H9 (cell line): ENCODE measurements around the gene SETBP1. TPM values are rescaled to one million over a fixed set of nuclear protein-coding genes. Genes with fewer than 3 reads are reported as not detected.

Source experiments
- DNase-seq: peaks from one replicate; pipeline ENCODE4 v3.0.0-alpha.2; 2017
- H2AFZ ChIP-seq: one replicate; pipeline ENCODE4 v1.6.1; 2013; ENCODE audit warnings: mild to moderate bottlenecking, low read length, control low read depth, moderate library complexity
- H2AK5ac ChIP-seq: 2 replicates; pipeline ENCODE4 v1.6.1; 2013; ENCODE audit warnings: low read length, control low read depth, mixed read lengths; ENCODE audit not compliant: insufficient read length
- H2BK120ac ChIP-seq: one replicate; pipeline ENCODE4 v1.6.1; 2013; ENCODE audit warnings: low read depth, mild to moderate bottlenecking, low read length, control low read depth, inconsistent platforms; ENCODE audit not compliant: poor library complexity, severe bottlenecking
- H2BK12ac ChIP-seq: 2 replicates; pipeline ENCODE4 v1.6.1; 2013; ENCODE audit warnings: low read length, control low read depth, mixed read lengths, low read depth; ENCODE audit not compliant: insufficient read length
- H2BK15ac ChIP-seq: 2 replicates; pipeline ENCODE4 v1.6.1; 2013; ENCODE audit warnings: low read depth, low read length, control low read depth
- H2BK20ac ChIP-seq: one replicate; pipeline ENCODE4 v1.6.1; 2013; ENCODE audit warnings: low read depth, mild to moderate bottlenecking, low read length, control low read depth, inconsistent platforms; ENCODE audit not compliant: poor library complexity, severe bottlenecking
- H2BK5ac ChIP-seq: 2 replicates; pipeline ENCODE4 v1.6.1; 2013; ENCODE audit warnings: low read length, control low read depth, mixed read lengths; ENCODE audit not compliant: insufficient read length
- H3K14ac ChIP-seq: 2 replicates; pipeline ENCODE4 v1.6.1; 2013; ENCODE audit warnings: low read length, control low read depth; ENCODE audit not compliant: insufficient read depth
- H3K18ac ChIP-seq: 2 replicates; pipeline ENCODE4 v1.6.1; 2013; ENCODE audit warnings: low read depth, mild to moderate bottlenecking, mixed read lengths, low read length, control low read depth; ENCODE audit not compliant: insufficient read length
- H3K23ac ChIP-seq: 2 replicates; pipeline ENCODE4 v1.6.1; 2013; ENCODE audit warnings: low read length, control low read depth, mixed read lengths, low read depth; ENCODE audit not compliant: insufficient read length
- H3K23me2 ChIP-seq: 2 replicates; pipeline ENCODE4 v1.6.1; 2013; ENCODE audit warnings: low read depth, mild to moderate bottlenecking, mixed read lengths, low read length, control low read depth; ENCODE audit not compliant: insufficient read length, poor library complexity, severe bottlenecking
- H3K27ac ChIP-seq: 2 replicates; pipeline ENCODE4 v1.5.1; 2013; ENCODE audit warnings: low read length, control low read depth, mixed read lengths, low read depth; ENCODE audit not compliant: insufficient read length
- H3K27me3 ChIP-seq: 2 replicates; pipeline ENCODE4 v1.6.1; 2013; ENCODE audit warnings: low read length, control low read depth, inconsistent platforms; ENCODE audit not compliant: insufficient read depth
- H3K4ac ChIP-seq: 2 replicates; pipeline ENCODE4 v1.6.1; 2013; ENCODE audit warnings: low read depth, mild to moderate bottlenecking, control low read depth, inconsistent platforms, low read length, moderate library complexity
- H3K4me1 ChIP-seq: 2 replicates; pipeline ENCODE4 v1.6.1; 2013; ENCODE audit warnings: low read length, control low read depth, inconsistent platforms; ENCODE audit not compliant: insufficient read depth
- H3K4me2 ChIP-seq: 2 replicates; pipeline ENCODE4 v1.6.1; 2013; ENCODE audit warnings: low read length, control low read depth, mixed read lengths; ENCODE audit not compliant: insufficient read length, insufficient read depth
- H3K56ac ChIP-seq: 2 replicates; pipeline ENCODE4 v1.6.1; 2013; ENCODE audit warnings: low read depth, mild to moderate bottlenecking, mixed read lengths, low read length, control low read depth; ENCODE audit not compliant: insufficient read length
- H3K79me1 ChIP-seq: 2 replicates; pipeline ENCODE4 v1.6.1; 2013; ENCODE audit warnings: low read depth, mild to moderate bottlenecking, moderate library complexity, low read length, control low read depth, inconsistent platforms; ENCODE audit not compliant: insufficient read depth, poor library complexity, severe bottlenecking
- H3K79me2 ChIP-seq: 2 replicates; pipeline ENCODE4 v1.6.1; 2013; ENCODE audit warnings: low read length, control low read depth, inconsistent platforms; ENCODE audit not compliant: insufficient read depth
- H3K9ac ChIP-seq: 2 replicates; pipeline ENCODE4 v1.6.1; 2013; ENCODE audit warnings: low read length, control low read depth, mixed read lengths; ENCODE audit not compliant: insufficient read length; ENCODE audit errors: extremely low read depth
- H3K9me3 ChIP-seq: one replicate; pipeline ENCODE4 v1.6.1; 2013; ENCODE audit warnings: low read depth, low read length, inconsistent platforms; ENCODE audit not compliant: control insufficient read depth
- H3T11ph ChIP-seq: one replicate; pipeline ENCODE4 v1.6.1; 2013; ENCODE audit warnings: mild to moderate bottlenecking, low read length, control low read depth, inconsistent platforms
- H4K20me1 ChIP-seq: one replicate; pipeline ENCODE4 v1.6.1; 2013; ENCODE audit not compliant: control insufficient read depth, insufficient read length, insufficient read depth
- H4K5ac ChIP-seq: 2 replicates; pipeline ENCODE4 v1.6.1; 2013; ENCODE audit warnings: low read depth, mild to moderate bottlenecking, mixed read lengths, low read length, control low read depth; ENCODE audit not compliant: insufficient read length
- H4K8ac ChIP-seq: replicated peaks from 2 replicates; pipeline ENCODE4 v1.6.1; 2013; ENCODE audit warnings: low read length, control low read depth, mixed read lengths, low read depth; ENCODE audit not compliant: insufficient read length
- H4K91ac ChIP-seq: 2 replicates; pipeline ENCODE4 v1.6.1; 2013; ENCODE audit warnings: low read depth, mild to moderate bottlenecking, moderate library complexity, mixed read lengths, low read length, control low read depth; ENCODE audit not compliant: insufficient read length
- H3K27ac Mint-ChIP-seq, 3 experiments: 2 replicates in 2 of 3; 3 replicates in 1 of 3; pipeline ENCODE4 v1.8.0; 2020 to 2021; ENCODE audit warnings: mixed read lengths in 3 of 3, mild to moderate bottlenecking in 1 of 3, moderate library complexity in 1 of 3
- H3K27me3 Mint-ChIP-seq: 2 replicates; pipeline ENCODE4 v1.8.0; 2021; ENCODE audit warnings: low read depth, mild to moderate bottlenecking, moderate library complexity, mixed read lengths
- H3K36me3 Mint-ChIP-seq, 3 experiments: 2 replicates in 2 of 3; 3 replicates in 1 of 3; pipeline ENCODE4 v1.8.0; 2020 to 2021; ENCODE audit warnings: low read depth in 3 of 3, mixed read lengths in 3 of 3; ENCODE audit not compliant: insufficient read depth in 1 of 3
- H3K4me1 Mint-ChIP-seq, 2 experiments: 2 replicates each; pipeline ENCODE4 v1.8.0; 2020; ENCODE audit warnings: mixed read lengths in 2 of 2
- H3K4me3 Mint-ChIP-seq, 2 experiments: 2 replicates in 1 of 2; 3 replicates in 1 of 2; pipeline ENCODE4 v1.8.0; 2020 to 2021; ENCODE audit warnings: mild to moderate bottlenecking in 2 of 2, mixed read lengths in 2 of 2, moderate library complexity in 1 of 2
- H3K9me3 Mint-ChIP-seq, 2 experiments: 2 replicates in 1 of 2; 3 replicates in 1 of 2; pipeline ENCODE4 v1.8.0; 2020; ENCODE audit warnings: mild to moderate bottlenecking in 2 of 2, mixed read lengths in 2 of 2, moderate library complexity in 1 of 2
- WGBS: extraction: QIAGEN DNeasy Blood & Tissue Kit; methylation state at CpG from one replicate; pipeline ENCODE4 v1.1.7; 2013; ENCODE audit warnings: missing lambda C conversion rate, low lambda C conversion rate, mixed read lengths; ENCODE audit not compliant: insufficient read length; ENCODE audit errors: extremely low coverage; 5-methylcytosine and 5-hydroxymethylcytosine counted together
- total RNA-seq: library from RNA; stranded (reverse); gene quantifications from 2 replicates; pipeline ENCODE4 v1.2.1, GENCODE V29; 2021
- TF ChIP-seq, protein P1 (sequence below): fragments of 200-600 bp; sonication (generic); conservative IDR thresholded peaks from 3 replicates; pipeline ENCODE4 v1.8.0; 2021; ENCODE audit warnings: antibody characterized with exemption, mild to moderate bottlenecking

SETBP1 gene
- total RNA-seq, 1 experiment from 2014 or later = 4.6 TPM

DNA sequence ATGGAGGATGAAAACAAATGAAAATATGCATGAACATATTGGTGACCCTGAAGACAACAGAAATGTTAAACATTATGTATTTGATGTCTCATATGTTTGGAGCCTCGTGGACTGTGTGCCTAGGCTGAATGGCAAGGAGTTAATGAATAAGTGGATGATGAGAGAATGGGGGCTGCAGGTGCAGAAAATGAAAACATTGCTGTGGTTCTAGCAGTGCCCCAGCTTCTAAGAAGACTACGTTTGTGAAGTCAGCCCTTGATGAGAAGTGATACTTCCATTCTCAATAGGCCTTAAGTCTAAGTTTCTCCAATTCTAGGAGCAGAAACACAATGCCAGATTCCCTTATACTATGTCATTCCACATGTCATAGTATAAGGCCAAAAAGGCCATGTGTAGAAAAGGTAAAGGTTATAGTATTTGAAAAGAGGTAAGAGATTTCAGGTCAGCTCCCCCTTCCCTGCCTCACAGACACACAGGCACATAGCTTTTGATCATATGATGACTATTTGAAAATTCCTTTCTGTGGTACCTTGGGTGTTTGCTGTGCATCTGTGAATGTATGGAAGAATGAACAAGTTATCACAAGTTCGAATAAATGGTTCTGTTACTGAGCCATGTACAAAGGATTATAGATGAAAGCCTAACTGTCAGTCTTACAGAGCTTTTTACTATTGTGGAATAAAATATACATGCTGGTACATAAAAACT is 280.8 kb downstream of the SETBP1 start:
- no peak overlapping the region for H2BK15ac ChIP-seq
- Mint-ChIP-seq H3K27me3 (no peaks in the 10 kb centered on the region; the same call in 1 of the 2 replicates), H3K36me3 (no peaks in the 10 kb centered on the region), H3K4me1 (no peaks in the 10 kb centered on the region), H3K27ac (no peak overlapping the region), H3K4me3 (no peak overlapping the region), H3K9me3 (no peaks in the 10 kb centered on the region)
- H3T11ph ChIP-seq = no peak overlapping the region
- H3K18ac ChIP-seq = no peak overlapping the region
- no peak overlapping the region for H2BK5ac ChIP-seq
- no peak overlapping the region for H3K27ac ChIP-seq
- H3K23me2 ChIP-seq = no peaks in the 10 kb centered on the region
- no peak overlapping the region for H2BK20ac ChIP-seq
- H2AFZ ChIP-seq = no peak overlapping the region
- no peaks in the 10 kb centered on the region; the same call in 1 of the 2 replicates for H3K4me1 ChIP-seq
- no peaks in the 10 kb centered on the region for H3K9me3 ChIP-seq
- no CpG with 5 or more reads among the region's 3 CpGs for WGBS
- no peak overlapping the region for H2BK120ac ChIP-seq
- DNase-seq = no peak
- no peak overlapping the region for H3K23ac ChIP-seq
- TF ChIP-seq, protein P1, sequence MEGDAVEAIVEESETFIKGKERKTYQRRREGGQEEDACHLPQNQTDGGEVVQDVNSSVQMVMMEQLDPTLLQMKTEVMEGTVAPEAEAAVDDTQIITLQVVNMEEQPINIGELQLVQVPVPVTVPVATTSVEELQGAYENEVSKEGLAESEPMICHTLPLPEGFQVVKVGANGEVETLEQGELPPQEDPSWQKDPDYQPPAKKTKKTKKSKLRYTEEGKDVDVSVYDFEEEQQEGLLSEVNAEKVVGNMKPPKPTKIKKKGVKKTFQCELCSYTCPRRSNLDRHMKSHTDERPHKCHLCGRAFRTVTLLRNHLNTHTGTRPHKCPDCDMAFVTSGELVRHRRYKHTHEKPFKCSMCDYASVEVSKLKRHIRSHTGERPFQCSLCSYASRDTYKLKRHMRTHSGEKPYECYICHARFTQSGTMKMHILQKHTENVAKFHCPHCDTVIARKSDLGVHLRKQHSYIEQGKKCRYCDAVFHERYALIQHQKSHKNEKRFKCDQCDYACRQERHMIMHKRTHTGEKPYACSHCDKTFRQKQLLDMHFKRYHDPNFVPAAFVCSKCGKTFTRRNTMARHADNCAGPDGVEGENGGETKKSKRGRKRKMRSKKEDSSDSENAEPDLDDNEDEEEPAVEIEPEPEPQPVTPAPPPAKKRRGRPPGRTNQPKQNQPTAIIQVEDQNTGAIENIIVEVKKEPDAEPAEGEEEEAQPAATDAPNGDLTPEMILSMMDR = no peak
- no peak overlapping the region for H3K14ac ChIP-seq
- no peak overlapping the region for H2AK5ac ChIP-seq
- no peak overlapping the region for H2BK12ac ChIP-seq
- no peaks in the 10 kb centered on the region for H4K20me1 ChIP-seq
- no peak overlapping the region for H3K4ac ChIP-seq
- H4K91ac ChIP-seq = no peak overlapping the region
- no peaks in the 10 kb centered on the region for H3K79me2 ChIP-seq
- no peak overlapping the region for H3K9ac ChIP-seq
- H3K79me1 ChIP-seq = no peaks in the 10 kb centered on the region
- H3K27me3 ChIP-seq = no peaks in the 10 kb centered on the region
- H3K4me2 ChIP-seq = no peak overlapping the region
- H3K56ac ChIP-seq = no peak overlapping the region
- H4K5ac ChIP-seq = no peak overlapping the region
- no peak overlapping the region for H4K8ac ChIP-seq
